ENCODE measurements around the gene OPCML. TPM values are rescaled to one million over a fixed set of nuclear protein-coding genes. Genes with fewer than 3 reads are reported as not detected.

The OPCML gene
- total RNA-seq, 5 donors from 2014 or later (not counting 1 experiment from before 2014, with no cell fraction given) = not detected

DNA sequence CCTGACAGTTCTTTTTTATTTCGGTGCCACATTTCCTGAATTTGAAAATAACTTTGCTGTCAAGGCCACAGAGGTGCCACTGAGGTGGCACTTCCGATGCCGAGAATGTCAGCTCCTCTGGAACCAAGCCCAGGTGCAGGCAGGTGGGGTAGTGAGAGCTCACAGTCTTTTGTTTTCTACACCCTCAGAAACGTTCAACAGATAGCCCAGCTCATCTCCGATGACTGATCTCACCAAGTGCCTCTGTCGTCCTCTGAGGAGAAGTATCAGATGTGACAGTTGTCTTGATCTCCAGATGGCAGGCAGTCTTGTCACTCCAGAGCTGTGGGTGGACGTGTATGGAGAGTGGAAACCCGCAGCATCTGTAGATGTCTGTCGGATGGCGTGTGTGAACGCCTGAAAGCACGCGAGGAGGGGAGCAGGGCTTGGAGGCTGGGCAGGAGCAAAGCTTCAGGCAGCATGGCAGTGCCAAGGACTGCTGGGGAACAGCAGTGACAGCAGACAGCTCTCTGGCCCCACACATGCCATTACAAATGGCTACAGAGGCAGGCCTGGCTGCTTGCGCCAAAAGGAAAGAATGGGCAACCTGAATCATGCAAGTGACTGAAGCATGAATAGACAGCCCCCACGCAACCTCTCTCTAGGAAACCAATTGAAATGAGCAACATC lies 877.0 kb downstream of the OPCML start:
- CTCF ChIA-PET = no interaction called here
- DNase-seq (no peak), ATAC-seq (replicated peaks in 1 of 4) (no peak)
- no peak overlapping the region for H3K27ac Mint-ChIP-seq
- H3K27me3 Mint-ChIP-seq = no peaks in the 10 kb centered on the region
- 83% methylated on average over 11 of the region's 15 CpGs for WGBS (ENCODE audit: insufficient coverage)
- H3K27me3 ChIP-seq (replicated peaks in 1 of 2; ENCODE audit: control insufficient read depth in 2 of 2, extremely low read depth in 1 of 2, insufficient read depth in 2 of 2, low read length in 1 of 2) = peaks cover 0 to 2% of the 10 kb centered on the region in 2 experiments
- POLR2A ChIA-PET = interaction anchor here (0.6 to 0.7 kb wide), 3 partner anchors 12 to 255 kb away, joined by 3 to 5 read pairs (median 3); no protein-coding TSS in a partner anchor
- H3K4me3 ChIP-seq (ENCODE audit: control insufficient read depth in 1 of 2, extremely low read depth in 1 of 2, low read length in 1 of 2) = no peak overlapping the region
- H3K27ac ChIP-seq (ENCODE audit: low read length) = no peak overlapping the region
- no peak overlapping the region for H3K4me3 Mint-ChIP-seq
- no peaks in the 10 kb centered on the region for H3K36me3 Mint-ChIP-seq
- H3K36me3 ChIP-seq (ENCODE audit: control insufficient read depth in 2 of 2, extremely low read depth in 1 of 2, insufficient read depth in 1 of 2, low read length in 1 of 2) = no peaks in the 10 kb centered on the region
- H3K9me3 ChIP-seq = no peaks in the 10 kb centered on the region
- no peaks in the 10 kb centered on the region for H3K9me3 Mint-ChIP-seq
- no peaks in the 10 kb centered on the region for H3K4me1 ChIP-seq (ENCODE audit: control insufficient read depth in 1 of 2, extremely low read depth in 1 of 2, insufficient read depth in 2 of 2, low read length in 2 of 2)
- no peaks in the 10 kb centered on the region for H3K4me1 Mint-ChIP-seq

DNA sequence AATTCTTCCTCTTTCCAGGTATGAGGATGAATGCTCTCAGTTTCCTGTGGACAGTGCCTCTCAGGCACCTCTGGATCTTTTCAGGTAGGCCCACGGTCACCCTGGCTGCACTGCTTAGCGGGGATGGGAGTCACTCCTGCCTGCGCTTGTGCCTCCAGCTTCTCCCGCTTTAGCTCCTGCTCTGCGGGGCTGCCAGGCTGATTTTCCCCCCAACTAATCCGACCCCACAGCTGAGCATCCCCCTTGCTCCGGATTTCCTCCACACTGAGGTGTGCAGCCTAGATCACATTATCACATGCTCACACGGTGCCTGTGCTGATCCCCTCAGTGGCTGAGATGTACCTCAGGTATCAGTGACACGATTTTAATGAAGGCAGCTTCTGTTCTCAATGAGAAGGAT lies 879.1 kb downstream of the OPCML start:
- Mint-ChIP-seq H3K4me1 (no peaks in the 10 kb centered on the region), H3K27me3 (no peaks in the 10 kb centered on the region), H3K4me3 (no peak overlapping the region), H3K27ac (no peak overlapping the region), H3K36me3 (no peaks in the 10 kb centered on the region), H3K9me3 (no peaks in the 10 kb centered on the region)
- no peak overlapping the region for H3K27ac ChIP-seq (ENCODE audit: low read length)
- 84% methylated on average over 9 of the region's 9 CpGs for WGBS (ENCODE audit: insufficient coverage)
- H3K27me3 ChIP-seq (replicated peaks in 1 of 2; ENCODE audit: control insufficient read depth in 2 of 2, extremely low read depth in 1 of 2, insufficient read depth in 2 of 2, low read length in 1 of 2) = peaks cover 0 to 2% of the 10 kb centered on the region in 2 experiments
- CTCF ChIA-PET = no interaction called here
- no peaks in the 10 kb centered on the region for H3K36me3 ChIP-seq (ENCODE audit: control insufficient read depth in 2 of 2, extremely low read depth in 1 of 2, insufficient read depth in 1 of 2, low read length in 1 of 2)
- POLR2A ChIA-PET = no interaction called here
- DNase-seq = no peak
- ATAC-seq (replicated peaks in 1 of 4) = no peak
- no peaks in the 10 kb centered on the region for H3K4me1 ChIP-seq (ENCODE audit: control insufficient read depth in 1 of 2, extremely low read depth in 1 of 2, insufficient read depth in 2 of 2, low read length in 2 of 2)
- no peaks in the 10 kb centered on the region for H3K9me3 ChIP-seq
- H3K4me3 ChIP-seq (ENCODE audit: control insufficient read depth in 1 of 2, extremely low read depth in 1 of 2, low read length in 1 of 2) = no peak overlapping the region

DNA sequence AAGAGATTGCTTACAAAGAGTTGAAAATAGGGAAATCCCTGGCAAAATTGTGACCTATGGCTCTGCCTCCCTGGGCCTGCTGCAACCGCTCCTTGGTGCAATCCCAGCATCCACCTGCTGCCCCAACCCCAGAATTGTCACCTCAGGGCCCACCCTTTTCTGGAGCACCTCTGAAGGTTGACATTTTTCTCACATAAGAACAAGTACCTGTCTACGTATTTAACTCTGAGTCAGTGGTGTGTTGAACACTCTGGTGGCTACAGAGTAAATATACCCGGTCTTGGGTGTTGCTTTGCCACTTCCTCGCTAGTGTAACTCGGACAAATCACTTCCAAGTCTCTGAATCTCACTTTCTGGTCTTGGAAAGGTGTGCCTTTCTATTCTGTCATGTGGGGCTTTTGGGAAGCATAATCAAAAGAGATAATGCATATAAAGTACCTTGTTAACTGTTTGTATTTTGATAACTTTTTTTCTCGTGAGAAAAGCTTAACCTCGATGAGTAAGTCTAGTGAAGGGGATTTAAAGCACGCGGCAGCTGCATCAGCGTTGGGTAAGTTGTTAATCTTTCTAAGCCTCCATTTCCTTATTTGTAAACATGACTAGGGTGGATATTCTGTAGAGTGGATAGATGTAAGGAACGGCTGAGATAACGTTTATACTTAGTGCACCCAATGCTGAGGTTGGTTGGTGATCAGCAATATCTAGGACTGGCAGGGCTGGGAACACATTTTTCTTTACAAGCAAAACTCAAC lies 881.2 kb downstream of the OPCML start:
- Histone ChIP-seq H3K4me3 (ENCODE audit: control insufficient read depth in 1 of 2, extremely low read depth in 1 of 2, low read length in 1 of 2) (no peak overlapping the region), H3K9me3 (no peaks in the 10 kb centered on the region), H3K27ac (ENCODE audit: low read length) (no peak overlapping the region), H3K4me1 (ENCODE audit: control insufficient read depth in 1 of 2, extremely low read depth in 1 of 2, insufficient read depth in 2 of 2, low read length in 2 of 2) (no peaks in the 10 kb centered on the region), H3K27me3 (replicated peaks in 1 of 2; ENCODE audit: control insufficient read depth in 2 of 2, extremely low read depth in 1 of 2, insufficient read depth in 2 of 2, low read length in 1 of 2) (peaks cover 0 to 2% of the 10 kb centered on the region in 2 experiments), H3K36me3 (ENCODE audit: control insufficient read depth in 2 of 2, extremely low read depth in 1 of 2, insufficient read depth in 1 of 2, low read length in 1 of 2) (no peaks in the 10 kb centered on the region)
- H3K36me3 Mint-ChIP-seq = no peaks in the 10 kb centered on the region
- no peak overlapping the region for H3K4me3 Mint-ChIP-seq
- no peaks in the 10 kb centered on the region for H3K4me1 Mint-ChIP-seq
- no peak overlapping the region for H3K27ac Mint-ChIP-seq
- no peak for ATAC-seq (replicated peaks in 1 of 4)
- DNase-seq = no peak
- ChIA-PET POLR2A (no interaction called here), CTCF (no interaction called here)
- H3K27me3 Mint-ChIP-seq = no peaks in the 10 kb centered on the region
- H3K9me3 Mint-ChIP-seq = no peaks in the 10 kb centered on the region
- WGBS (ENCODE audit: insufficient coverage) = no CpG with 5 or more reads among the region's 12 CpGs

DNA sequence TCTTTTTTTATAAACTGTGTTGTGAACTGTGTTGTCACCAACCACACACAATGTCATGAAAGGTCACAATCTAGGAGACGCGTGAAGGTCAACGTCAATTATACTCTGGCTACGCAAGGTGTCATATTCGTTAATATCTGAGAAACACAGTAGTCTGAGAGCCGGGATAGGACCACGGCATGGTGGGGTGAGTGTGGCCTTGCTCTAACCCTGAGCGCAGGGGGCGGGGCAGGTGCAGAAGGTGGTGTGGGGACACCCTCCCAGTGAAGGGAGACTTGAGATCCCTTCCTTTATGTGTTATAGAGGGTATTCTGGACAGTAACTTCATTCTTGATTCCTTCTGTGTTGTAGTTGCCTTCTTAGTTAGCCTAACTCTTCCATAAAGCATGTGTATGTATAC lies 883.0 kb downstream of the OPCML start:
- Mint-ChIP-seq H3K4me1 (no peaks in the 10 kb centered on the region), H3K36me3 (no peaks in the 10 kb centered on the region), H3K9me3 (no peaks in the 10 kb centered on the region), H3K27ac (no peak overlapping the region), H3K4me3 (no peak overlapping the region), H3K27me3 (no peaks in the 10 kb centered on the region)
- ATAC-seq (replicated peaks in 1 of 4) (no peak), DNase-seq (no peak)
- H3K27me3 ChIP-seq (replicated peaks in 1 of 2; ENCODE audit: control insufficient read depth in 2 of 2, extremely low read depth in 1 of 2, insufficient read depth in 2 of 2, low read length in 1 of 2) = peaks cover 0 to 2% of the 10 kb centered on the region in 2 experiments
- H3K9me3 ChIP-seq = no peaks in the 10 kb centered on the region
- WGBS (ENCODE audit: insufficient coverage) = 100% methylated on average over 2 of the region's 9 CpGs
- POLR2A ChIA-PET = no interaction called here
- no peak overlapping the region for H3K27ac ChIP-seq (ENCODE audit: low read length)
- H3K4me1 ChIP-seq (ENCODE audit: control insufficient read depth in 1 of 2, extremely low read depth in 1 of 2, insufficient read depth in 2 of 2, low read length in 2 of 2) = no peaks in the 10 kb centered on the region
- H3K36me3 ChIP-seq (ENCODE audit: control insufficient read depth in 2 of 2, extremely low read depth in 1 of 2, insufficient read depth in 1 of 2, low read length in 1 of 2) = no peaks in the 10 kb centered on the region
- H3K4me3 ChIP-seq (ENCODE audit: control insufficient read depth in 1 of 2, extremely low read depth in 1 of 2, low read length in 1 of 2) = no peak overlapping the region
- CTCF ChIA-PET = no interaction called here

DNA sequence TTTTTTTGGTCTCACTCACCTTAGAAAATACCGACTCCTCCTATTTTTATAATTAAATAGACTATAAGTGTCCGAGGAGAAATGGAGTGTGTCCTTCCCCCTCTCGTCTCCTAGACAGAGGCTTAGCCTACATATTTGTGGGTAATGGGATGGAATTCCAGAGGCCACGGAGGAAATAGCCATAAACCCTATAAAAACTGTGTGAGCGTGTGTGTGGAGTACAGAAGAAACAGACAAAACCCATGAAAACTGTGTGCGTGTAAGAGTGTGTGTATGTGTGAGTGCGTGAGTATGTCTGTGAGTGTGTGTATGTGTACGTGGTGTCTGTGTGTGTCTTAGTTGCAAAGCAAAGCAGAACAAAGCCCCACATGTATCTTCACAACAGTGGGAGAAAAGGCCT lies 883.5 kb downstream of the OPCML start:
- Histone ChIP-seq H3K27ac (ENCODE audit: low read length) (no peak overlapping the region), H3K27me3 (replicated peaks in 1 of 2; ENCODE audit: control insufficient read depth in 2 of 2, extremely low read depth in 1 of 2, insufficient read depth in 2 of 2, low read length in 1 of 2) (peaks cover 0 to 2% of the 10 kb centered on the region in 2 experiments), H3K4me3 (ENCODE audit: control insufficient read depth in 1 of 2, extremely low read depth in 1 of 2, low read length in 1 of 2) (no peak overlapping the region), H3K4me1 (ENCODE audit: control insufficient read depth in 1 of 2, extremely low read depth in 1 of 2, insufficient read depth in 2 of 2, low read length in 2 of 2) (no peaks in the 10 kb centered on the region), H3K36me3 (ENCODE audit: control insufficient read depth in 2 of 2, extremely low read depth in 1 of 2, insufficient read depth in 1 of 2, low read length in 1 of 2) (no peaks in the 10 kb centered on the region), H3K9me3 (no peaks in the 10 kb centered on the region)
- Mint-ChIP-seq H3K27me3 (no peaks in the 10 kb centered on the region), H3K36me3 (no peaks in the 10 kb centered on the region), H3K4me3 (no peak overlapping the region), H3K4me1 (no peaks in the 10 kb centered on the region), H3K9me3 (no peaks in the 10 kb centered on the region), H3K27ac (no peak overlapping the region)
- CTCF ChIA-PET = no interaction called here
- POLR2A ChIA-PET = no interaction called here
- ATAC-seq (replicated peaks in 1 of 4) (no peak), DNase-seq (no peak)
- no CpG with 5 or more reads among the region's 8 CpGs for WGBS (ENCODE audit: insufficient coverage)

DNA sequence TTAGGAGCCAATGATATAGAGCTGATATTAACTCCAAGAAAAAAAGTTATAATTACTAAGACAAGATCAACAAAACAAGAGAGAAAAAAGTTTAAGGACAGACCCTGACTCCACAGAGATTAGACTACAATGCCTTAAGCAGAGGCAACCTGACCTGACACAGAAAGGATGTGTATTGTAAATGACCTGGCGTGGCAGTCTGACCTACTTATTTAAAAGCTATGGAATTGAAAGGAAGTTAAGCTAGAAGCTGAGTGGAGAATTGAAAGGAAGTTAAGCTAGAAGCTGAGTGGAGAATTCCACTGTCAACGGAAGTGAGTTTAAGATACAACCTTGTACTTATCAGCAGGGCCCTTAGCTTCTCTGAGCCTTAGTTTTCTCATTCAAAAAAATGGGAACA lies 885.4 kb downstream of the OPCML start:
- CTCF ChIA-PET = no interaction called here
- H3K9me3 ChIP-seq = no peaks in the 10 kb centered on the region

More for the DNA sequence above, 885.4 kb downstream of the OPCML start:
- no peak overlapping the region for H3K27ac Mint-ChIP-seq
- H3K4me3 Mint-ChIP-seq = no peak overlapping the region
- WGBS (ENCODE audit: insufficient coverage) = 50% methylated on average over 1 of the region's 2 CpGs
- no peaks in the 10 kb centered on the region for H3K36me3 Mint-ChIP-seq
- DNase-seq = no peak
- H3K36me3 ChIP-seq (ENCODE audit: control insufficient read depth in 2 of 2, extremely low read depth in 1 of 2, insufficient read depth in 1 of 2, low read length in 1 of 2) = no peaks in the 10 kb centered on the region
- no peak overlapping the region for H3K4me3 ChIP-seq (ENCODE audit: control insufficient read depth in 1 of 2, extremely low read depth in 1 of 2, low read length in 1 of 2)
- H3K27ac ChIP-seq (ENCODE audit: low read length) = no peak overlapping the region
- no peaks in the 10 kb centered on the region for H3K4me1 ChIP-seq (ENCODE audit: control insufficient read depth in 1 of 2, extremely low read depth in 1 of 2, insufficient read depth in 2 of 2, low read length in 2 of 2)
- no peaks in the 10 kb centered on the region for H3K27me3 Mint-ChIP-seq
- H3K27me3 ChIP-seq (replicated peaks in 1 of 2; ENCODE audit: control insufficient read depth in 2 of 2, extremely low read depth in 1 of 2, insufficient read depth in 2 of 2, low read length in 1 of 2) = no peaks in the 10 kb centered on the region
- POLR2A ChIA-PET = no interaction called here
- no peaks in the 10 kb centered on the region for H3K4me1 Mint-ChIP-seq
- H3K9me3 Mint-ChIP-seq = no peaks in the 10 kb centered on the region
- no peak for ATAC-seq (replicated peaks in 1 of 4)
